Glutamatergic neuron (in vitro differentiated cells): ENCODE data around the gene CPHXL. TPM values are rescaled to one million over a fixed set of nuclear protein-coding genes. Genes with fewer than 3 reads are reported as not detected.

Experiments
- DNase-seq: peaks from one replicate; pipeline ENCODE4 v3.0.0; 2022
- H3K27ac Mint-ChIP-seq: one replicate; pipeline ENCODE4 v1.8.0; 2020; ENCODE audit warnings: mild to moderate bottlenecking, mixed read lengths, inconsistent platforms; ENCODE audit not compliant: unreplicated experiment
- H3K27me3 Mint-ChIP-seq: one replicate; pipeline ENCODE4 v1.8.0; 2020; ENCODE audit warnings: mild to moderate bottlenecking, moderate library complexity, mixed read lengths, inconsistent platforms; ENCODE audit not compliant: unreplicated experiment
- H3K36me3 Mint-ChIP-seq: one replicate; pipeline ENCODE4 v1.8.0; 2020; ENCODE audit warnings: mild to moderate bottlenecking, mixed read lengths, inconsistent platforms; ENCODE audit not compliant: unreplicated experiment
- H3K4me1 Mint-ChIP-seq: one replicate; pipeline ENCODE4 v1.8.0; 2020; ENCODE audit warnings: mild to moderate bottlenecking, low read depth, mixed read lengths, inconsistent platforms; ENCODE audit not compliant: unreplicated experiment
- H3K4me3 Mint-ChIP-seq: one replicate; pipeline ENCODE4 v1.8.0; 2020; ENCODE audit warnings: mild to moderate bottlenecking, mixed read lengths, inconsistent platforms; ENCODE audit not compliant: unreplicated experiment
- H3K9me3 Mint-ChIP-seq: one replicate; pipeline ENCODE4 v1.8.0; 2020; ENCODE audit warnings: mild to moderate bottlenecking, moderate library complexity, mixed read lengths, inconsistent platforms; ENCODE audit not compliant: unreplicated experiment
- total RNA-seq: library from RNA; stranded (reverse); fragmentation: NEBNext Ultra II Directional; extraction: Animal tissue kit (Norgen Biotek cat#: 25700); gene quantifications from one replicate; pipeline ENCODE4 v1.2.1, GENCODE V29; 2021; ENCODE audit not compliant: unreplicated experiment
- TF ChIP-seq, protein P1 (sequence below): fragments of 200-600 bp; sonication (generic); IDR thresholded peaks from one replicate; pipeline ENCODE4 v1.5.0; 2021; ENCODE audit not compliant: partially characterized antibody, unreplicated experiment

Gene CPHXL
- total RNA-seq, 1 donor from 2014 or later: not detected

DNA sequence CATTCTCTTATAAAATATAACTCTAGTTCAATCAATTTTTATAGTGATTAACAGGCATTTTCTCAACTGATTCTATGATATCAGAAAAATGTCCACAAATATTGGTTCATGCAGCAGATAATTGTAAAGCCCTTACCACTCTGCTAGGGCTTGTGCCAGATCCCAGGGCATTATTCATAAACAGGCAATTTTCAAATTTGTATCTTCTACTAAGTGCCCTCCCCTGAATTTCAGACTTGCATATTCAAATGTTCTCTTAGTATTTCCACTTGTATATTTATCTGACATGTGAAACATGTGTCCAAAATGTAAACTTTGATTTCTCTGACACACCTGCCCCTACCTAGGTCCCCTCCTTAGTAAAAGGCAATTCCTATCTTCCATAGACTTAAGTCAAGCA, 58.8 kb downstream of the CPHXL start:
- DNase-seq: no peak

More for the DNA sequence above, 58.8 kb downstream of the CPHXL start:
- Mint-ChIP-seq H3K36me3 (no peaks in the 10 kb centered on the region), H3K27me3 (no peaks in the 10 kb centered on the region), H3K9me3 (peaks cover 3% of the 10 kb centered on the region), H3K4me1 (no peaks in the 10 kb centered on the region), H3K4me3 (no peak overlapping the region), H3K27ac (no peak overlapping the region)
- TF ChIP-seq, protein P1, sequence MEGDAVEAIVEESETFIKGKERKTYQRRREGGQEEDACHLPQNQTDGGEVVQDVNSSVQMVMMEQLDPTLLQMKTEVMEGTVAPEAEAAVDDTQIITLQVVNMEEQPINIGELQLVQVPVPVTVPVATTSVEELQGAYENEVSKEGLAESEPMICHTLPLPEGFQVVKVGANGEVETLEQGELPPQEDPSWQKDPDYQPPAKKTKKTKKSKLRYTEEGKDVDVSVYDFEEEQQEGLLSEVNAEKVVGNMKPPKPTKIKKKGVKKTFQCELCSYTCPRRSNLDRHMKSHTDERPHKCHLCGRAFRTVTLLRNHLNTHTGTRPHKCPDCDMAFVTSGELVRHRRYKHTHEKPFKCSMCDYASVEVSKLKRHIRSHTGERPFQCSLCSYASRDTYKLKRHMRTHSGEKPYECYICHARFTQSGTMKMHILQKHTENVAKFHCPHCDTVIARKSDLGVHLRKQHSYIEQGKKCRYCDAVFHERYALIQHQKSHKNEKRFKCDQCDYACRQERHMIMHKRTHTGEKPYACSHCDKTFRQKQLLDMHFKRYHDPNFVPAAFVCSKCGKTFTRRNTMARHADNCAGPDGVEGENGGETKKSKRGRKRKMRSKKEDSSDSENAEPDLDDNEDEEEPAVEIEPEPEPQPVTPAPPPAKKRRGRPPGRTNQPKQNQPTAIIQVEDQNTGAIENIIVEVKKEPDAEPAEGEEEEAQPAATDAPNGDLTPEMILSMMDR: no peak

Other genes starting within 250 kb of the CPHXL start
- gene CHST6, start 231.0 kb downstream of the CPHXL start, total RNA-seq: 4.0 TPM
- gene CHST5, start 190.4 kb downstream of the CPHXL start, total RNA-seq: 0.64 TPM
- gene TMEM231, start 170.2 kb downstream of the CPHXL start, total RNA-seq: 14.1 TPM
- 208 TPM for gene GABARAPL2, start 160.1 kb downstream of the CPHXL start, total RNA-seq
- 80.1 TPM for gene ADAT1, start 103.2 kb downstream of the CPHXL start, total RNA-seq
- 97.4 TPM for gene KARS1, start 78.8 kb downstream of the CPHXL start, total RNA-seq
- gene TERF2IP, start 78.7 kb downstream of the CPHXL start, total RNA-seq: 137 TPM
- not detected for gene CPHXL2, start 49.5 kb downstream of the CPHXL start, total RNA-seq
- gene DUXB, start 25.0 kb downstream of the CPHXL start, total RNA-seq: not detected